ENCODE measurements around the gene TMEM184C.

The TMEM184C gene

GRCh38 chr4:147586032-147586431 lies 31.2 kb upstream of the TMEM184C start:
- TF ChIP-seq EZH2phosphoT487 (IDR thresholded peaks at IDR 0.05; ENCODE audit: borderline replicate concordance), result no peak
- TF ChIP-seq CTCF (conservative IDR thresholded peaks at IDR 0.05; ENCODE audit: low read length), result no peak
- no peaks in the 10 kb centered on the region for H3K36me3 ChIP-seq (ENCODE audit: insufficient read depth, low read length)
- peaks cover 13% of the 10 kb centered on the region for H3K4me1 ChIP-seq (ENCODE audit: insufficient read depth, low read length, poor library complexity, severe bottlenecking)
- H3F3A ChIP-seq (ENCODE audit: low read depth), result no peaks in the 10 kb centered on the region
- no peaks in the 10 kb centered on the region for H4K20me1 ChIP-seq (ENCODE audit: insufficient read depth, low read length, poor library complexity, severe bottlenecking)
- H3K9me2 ChIP-seq (replicated peaks; ENCODE audit: low read depth, low read length), result no peaks in the 10 kb centered on the region
- no peak overlapping the region for H2AFZ ChIP-seq (ENCODE audit: low read length)
- no peaks in the 10 kb centered on the region for H3K27me3 ChIP-seq (ENCODE audit: insufficient read depth, low read length, poor library complexity, severe bottlenecking)
- H3K9ac ChIP-seq (ENCODE audit: low read depth, low read length, poor library complexity, severe bottlenecking), result no peak overlapping the region
- H3K9me3 ChIP-seq (ENCODE audit: insufficient read depth, low read depth, low read length), result no peaks in the 10 kb centered on the region
- no peak overlapping the region for H3K4me2 ChIP-seq (ENCODE audit: low read depth, low read length, poor library complexity, severe bottlenecking)
- H3K79me2 ChIP-seq (ENCODE audit: insufficient read depth, low read length), result no peaks in the 10 kb centered on the region
- no peak overlapping the region for H3K4me3 ChIP-seq (ENCODE audit: low read length, poor library complexity, severe bottlenecking)

GRCh38 chr4:147586637-147587036 lies 30.6 kb upstream of the TMEM184C start:
- Histone ChIP-seq H3F3A (ENCODE audit: low read depth) (no peaks in the 10 kb centered on the region), H4K20me1 (ENCODE audit: insufficient read depth, low read length, poor library complexity, severe bottlenecking) (no peaks in the 10 kb centered on the region), H3K9me3 (ENCODE audit: insufficient read depth, low read depth, low read length) (no peaks in the 10 kb centered on the region), H3K79me2 (ENCODE audit: insufficient read depth, low read length) (no peaks in the 10 kb centered on the region), H3K9me2 (replicated peaks; ENCODE audit: low read depth, low read length) (no peaks in the 10 kb centered on the region), H3K9ac (ENCODE audit: low read depth, low read length, poor library complexity, severe bottlenecking) (no peak overlapping the region), H2AFZ (ENCODE audit: low read length) (no peak overlapping the region), H3K4me3 (ENCODE audit: low read length, poor library complexity, severe bottlenecking) (no peak overlapping the region), H3K36me3 (ENCODE audit: insufficient read depth, low read length) (no peaks in the 10 kb centered on the region), H3K4me2 (ENCODE audit: low read depth, low read length, poor library complexity, severe bottlenecking) (no peak overlapping the region), H3K27me3 (ENCODE audit: insufficient read depth, low read length, poor library complexity, severe bottlenecking) (no peaks in the 10 kb centered on the region), H3K4me1 (ENCODE audit: insufficient read depth, low read length, poor library complexity, severe bottlenecking) (peaks cover 7% of the 10 kb centered on the region)
- no peak for TF ChIP-seq EZH2phosphoT487 (IDR thresholded peaks at IDR 0.05; ENCODE audit: borderline replicate concordance)
- no peak for TF ChIP-seq CTCF (conservative IDR thresholded peaks at IDR 0.05; ENCODE audit: low read length)

- no peaks in the 10 kb centered on the region for H3K27me3 ChIP-seq (ENCODE audit: insufficient read depth, low read length, poor library complexity, severe bottlenecking)
- no peaks in the 10 kb centered on the region for H3K9me2 ChIP-seq (replicated peaks; ENCODE audit: low read depth, low read length)
- peaks cover 3% of the 10 kb centered on the region for H3K4me1 ChIP-seq (ENCODE audit: insufficient read depth, low read length, poor library complexity, severe bottlenecking)
- no peaks in the 10 kb centered on the region for H4K20me1 ChIP-seq (ENCODE audit: insufficient read depth, low read length, poor library complexity, severe bottlenecking)
- H3K36me3 ChIP-seq (ENCODE audit: insufficient read depth, low read length), result no peaks in the 10 kb centered on the region
- H3K79me2 ChIP-seq (ENCODE audit: insufficient read depth, low read length), result no peaks in the 10 kb centered on the region
- no peak overlapping the region for H3K4me3 ChIP-seq (ENCODE audit: low read length, poor library complexity, severe bottlenecking)
- no peaks in the 10 kb centered on the region for H3F3A ChIP-seq (ENCODE audit: low read depth)
- no peaks in the 10 kb centered on the region for H3K9me3 ChIP-seq (ENCODE audit: insufficient read depth, low read depth, low read length)
- no peak overlapping the region for H3K4me2 ChIP-seq (ENCODE audit: low read depth, low read length, poor library complexity, severe bottlenecking)
- no peak overlapping the region for H3K9ac ChIP-seq (ENCODE audit: low read depth, low read length, poor library complexity, severe bottlenecking)
- TF ChIP-seq CTCF (conservative IDR thresholded peaks at IDR 0.05; ENCODE audit: low read length), result no peak
- TF ChIP-seq EZH2phosphoT487 (IDR thresholded peaks at IDR 0.05; ENCODE audit: borderline replicate concordance), result no peak
- no peak overlapping the region for H2AFZ ChIP-seq (ENCODE audit: low read length)
Measured at GRCh38 chr4:147587041-147587440, 30.2 kb upstream of the TMEM184C start.

All from Loucy (cell line).